ENCODE data around the gene NRIP3.

Gene NRIP3

DNA sequence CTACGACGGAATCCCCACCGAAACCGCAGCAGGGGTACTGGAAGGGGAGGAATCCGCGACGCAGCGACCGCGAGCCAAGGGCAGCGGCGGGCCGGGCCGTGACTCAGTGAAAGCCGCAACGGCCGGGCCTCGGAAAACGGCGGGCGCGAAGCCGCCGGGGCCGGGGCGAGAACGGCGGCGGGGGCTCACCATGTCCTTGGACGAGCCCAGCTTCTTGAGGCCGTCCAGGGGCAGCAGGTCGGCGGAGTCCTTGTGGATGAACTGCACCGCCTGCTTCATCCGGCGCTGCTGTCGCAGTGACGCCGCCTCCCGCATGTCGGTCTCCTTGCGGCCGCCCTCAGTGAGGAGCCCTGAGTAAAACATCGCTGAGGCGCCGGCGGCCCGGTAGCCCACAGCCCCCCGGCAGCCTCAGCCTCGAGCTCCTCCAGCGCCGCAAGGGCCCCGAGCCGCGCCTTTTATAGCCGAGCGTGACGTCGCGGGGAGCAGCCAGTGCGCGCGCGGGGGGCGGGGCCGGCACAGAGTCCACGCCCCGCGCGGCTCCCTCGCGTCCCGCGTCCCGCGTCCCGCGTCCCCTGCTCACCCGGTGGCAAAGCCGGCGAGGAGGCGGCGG lies at the start of gene NRIP3:
Gene NRIP3 (minus strand): TSS at position 429 of the 610 bp plus-strand sequence. CDS start 66 bp downstream, at position 363.
- DNase-seq (ENCODE audit: low read depth in 3 of 3) = peak; percentile 50 to 60 (median 59)

GRCh38 chr11:9052316-9052715 lies 48.5 kb upstream of the NRIP3 start:
- no peak for DNase-seq (ENCODE audit: low read depth in 3 of 3)

GRCh38 chr11:9049959-9050358 lies 46.2 kb upstream of the NRIP3 start:
- no peak for DNase-seq (ENCODE audit: low read depth in 3 of 3)

DNA sequence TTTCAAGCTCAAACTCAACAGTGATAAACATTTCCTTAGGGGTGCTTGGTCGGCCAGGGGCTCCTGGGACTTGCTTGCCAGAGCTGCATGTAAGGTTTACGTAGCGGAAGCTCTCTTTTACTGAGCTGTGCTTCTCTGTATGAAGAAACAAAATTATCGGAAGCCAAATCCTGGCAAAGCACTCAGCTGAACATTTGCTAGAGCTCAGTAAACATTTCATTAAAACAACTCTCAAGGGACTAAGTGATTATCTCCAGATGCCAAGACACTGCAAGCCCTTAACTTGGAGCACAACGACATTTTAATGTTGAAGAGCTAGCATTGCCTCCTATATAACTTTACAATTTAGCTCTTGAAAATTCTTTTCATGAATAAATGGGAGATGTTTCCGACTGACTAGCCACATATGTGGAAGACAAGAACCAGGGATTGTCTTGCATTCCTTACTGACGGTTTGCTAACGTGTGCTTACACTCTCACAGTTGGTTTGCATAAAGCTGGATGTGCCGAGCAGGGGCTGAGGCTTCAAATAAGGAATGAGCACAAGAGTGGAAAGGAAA lies 44.2 kb upstream of the NRIP3 start:
- DNase-seq (ENCODE audit: low read depth in 3 of 3) = no peak

GRCh38 chr11:9046481-9046880 lies 42.7 kb upstream of the NRIP3 start:
- no peak for DNase-seq (ENCODE audit: low read depth in 3 of 3)

- no peak for DNase-seq (ENCODE audit: low read depth in 3 of 3)
Observed at GRCh38 chr11:9042488-9042887, 38.7 kb upstream of the NRIP3 start.

GRCh38 chr11:9041747-9042146 lies 37.9 kb upstream of the NRIP3 start:
- no peak for DNase-seq (ENCODE audit: low read depth in 3 of 3)

GRCh38 chr11:9040410-9040809 lies 36.6 kb upstream of the NRIP3 start:
- no peak for DNase-seq (ENCODE audit: low read depth in 3 of 3)

DNA sequence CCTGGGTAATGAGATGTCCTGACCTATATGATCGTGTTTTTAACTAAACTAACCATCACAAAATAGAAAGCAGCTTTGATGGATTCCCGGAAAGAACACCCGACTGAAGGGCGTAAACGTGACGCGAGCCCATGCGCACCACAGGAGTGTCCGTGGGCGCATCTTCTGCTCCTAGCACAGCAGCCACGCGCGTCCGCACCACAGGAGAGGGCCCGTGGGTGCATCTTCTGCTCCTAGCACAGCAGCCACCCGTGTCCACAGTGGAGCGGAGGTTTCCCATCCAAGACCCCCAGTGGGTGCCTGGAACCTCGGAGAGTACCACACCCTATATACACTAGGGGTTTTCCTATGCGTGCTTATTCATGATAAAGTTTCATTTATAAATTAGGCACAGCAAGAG lies 36.1 kb upstream of the NRIP3 start:
- DNase-seq (ENCODE audit: low read depth in 3 of 3) = no peak

DNA sequence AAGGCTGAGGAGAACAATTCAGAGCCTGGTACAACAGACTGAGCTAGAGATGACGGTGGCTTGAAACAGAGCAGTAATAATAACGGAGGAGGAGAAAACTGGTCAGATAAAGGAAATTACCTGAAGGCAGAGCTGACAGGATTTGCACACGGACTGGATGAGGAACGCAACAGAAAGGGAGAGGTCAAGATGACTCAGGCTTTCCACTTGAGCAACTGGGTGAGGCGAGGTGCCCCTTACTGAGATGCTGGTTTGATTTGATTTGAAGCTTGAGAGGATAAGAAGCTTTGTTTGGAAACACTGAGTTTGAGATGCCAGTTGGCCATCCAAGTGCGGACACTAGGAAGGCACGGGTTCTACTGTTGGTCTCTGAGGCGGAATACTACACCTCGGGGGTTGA lies 35.4 kb upstream of the NRIP3 start:
- DNase-seq (ENCODE audit: low read depth in 3 of 3) = no peak

- DNase-seq (ENCODE audit: low read depth in 3 of 3) = no peak
Observed at GRCh38 chr11:9038541-9038940, 34.7 kb upstream of the NRIP3 start.

GRCh38 chr11:9037963-9038362 lies 34.2 kb upstream of the NRIP3 start:
- DNase-seq (ENCODE audit: low read depth in 3 of 3) = no peak

DNA sequence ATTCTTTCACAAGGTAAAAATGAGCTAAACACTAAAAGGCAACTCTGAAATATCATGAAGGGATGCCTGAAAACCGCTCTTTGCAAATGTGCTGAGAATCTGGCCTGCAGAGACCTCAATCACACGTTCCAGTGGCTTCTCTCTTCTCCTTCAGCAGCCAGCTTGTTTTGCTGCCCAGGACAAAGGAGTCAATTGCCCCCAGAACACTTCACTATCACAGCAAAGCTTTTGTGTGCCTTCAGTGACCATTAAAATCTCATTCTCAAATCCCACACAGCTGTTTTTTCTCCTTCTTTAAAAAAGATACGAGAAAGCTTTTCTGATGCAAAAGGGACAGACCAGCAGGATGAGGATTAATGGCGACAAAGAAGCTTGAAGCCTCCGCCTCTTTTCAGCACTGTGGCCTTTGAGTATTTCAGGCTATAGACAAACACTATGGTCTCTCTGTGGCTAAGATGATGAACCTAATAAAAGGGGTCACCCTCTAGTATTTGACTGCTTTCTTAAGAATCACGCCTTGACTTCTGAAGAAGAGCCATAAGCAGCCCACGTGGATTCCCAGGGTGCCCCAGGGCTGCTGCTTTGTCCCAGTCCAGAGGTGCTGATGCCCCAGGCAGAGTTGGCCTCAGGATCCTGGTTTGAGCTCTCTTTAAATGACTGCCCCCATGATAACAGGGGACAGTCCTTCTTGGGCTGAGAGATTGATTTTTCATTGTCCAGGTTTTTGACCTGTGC lies 33.4 kb upstream of the NRIP3 start:
- DNase-seq (ENCODE audit: low read depth in 3 of 3) = no peak

GRCh38 chr11:9030601-9031000 lies 26.8 kb upstream of the NRIP3 start:
- DNase-seq (ENCODE audit: low read depth in 3 of 3) = no peak

DNA sequence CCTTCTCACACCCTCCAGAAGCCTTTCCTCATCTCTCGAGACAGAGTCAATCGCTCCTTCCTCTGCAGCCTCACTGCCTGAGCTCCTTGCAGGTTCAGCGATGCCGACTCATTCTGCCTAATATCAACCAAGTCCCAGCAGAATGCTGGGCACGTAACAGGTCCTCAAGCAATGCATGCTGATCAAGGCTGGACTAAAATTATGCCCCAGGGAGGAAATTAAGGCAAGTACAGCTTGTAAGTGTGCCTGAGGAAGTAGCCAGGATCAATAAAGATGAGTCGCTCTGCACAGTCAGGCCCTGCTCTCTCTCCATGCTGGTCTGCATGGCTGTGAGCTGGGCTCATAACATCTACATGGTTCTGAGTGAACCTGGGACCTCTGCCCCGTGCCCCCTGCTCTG lies 25.6 kb upstream of the NRIP3 start:
- no peak for DNase-seq (ENCODE audit: low read depth in 3 of 3)

DNA sequence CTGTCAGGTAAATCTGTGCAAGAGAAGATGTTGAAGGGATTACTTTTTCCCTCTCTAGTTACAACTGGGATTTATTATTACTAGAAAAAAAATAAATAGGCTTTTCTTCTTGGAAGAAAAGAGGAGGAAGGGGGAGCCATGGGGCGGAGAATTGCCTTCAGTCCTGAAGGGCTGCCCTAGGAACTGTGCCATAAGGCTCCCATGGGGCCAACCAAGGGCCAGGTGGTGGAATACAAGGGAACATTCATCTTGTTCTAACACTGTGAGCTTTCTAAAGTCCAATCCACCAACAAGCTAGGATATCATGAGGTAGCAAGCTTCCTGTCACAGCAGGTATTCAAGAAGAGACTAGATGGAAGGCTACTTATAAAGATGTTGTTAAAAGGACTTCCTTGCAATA lies 24.8 kb upstream of the NRIP3 start:
- DNase-seq (ENCODE audit: low read depth in 3 of 3) = no peak

DNA sequence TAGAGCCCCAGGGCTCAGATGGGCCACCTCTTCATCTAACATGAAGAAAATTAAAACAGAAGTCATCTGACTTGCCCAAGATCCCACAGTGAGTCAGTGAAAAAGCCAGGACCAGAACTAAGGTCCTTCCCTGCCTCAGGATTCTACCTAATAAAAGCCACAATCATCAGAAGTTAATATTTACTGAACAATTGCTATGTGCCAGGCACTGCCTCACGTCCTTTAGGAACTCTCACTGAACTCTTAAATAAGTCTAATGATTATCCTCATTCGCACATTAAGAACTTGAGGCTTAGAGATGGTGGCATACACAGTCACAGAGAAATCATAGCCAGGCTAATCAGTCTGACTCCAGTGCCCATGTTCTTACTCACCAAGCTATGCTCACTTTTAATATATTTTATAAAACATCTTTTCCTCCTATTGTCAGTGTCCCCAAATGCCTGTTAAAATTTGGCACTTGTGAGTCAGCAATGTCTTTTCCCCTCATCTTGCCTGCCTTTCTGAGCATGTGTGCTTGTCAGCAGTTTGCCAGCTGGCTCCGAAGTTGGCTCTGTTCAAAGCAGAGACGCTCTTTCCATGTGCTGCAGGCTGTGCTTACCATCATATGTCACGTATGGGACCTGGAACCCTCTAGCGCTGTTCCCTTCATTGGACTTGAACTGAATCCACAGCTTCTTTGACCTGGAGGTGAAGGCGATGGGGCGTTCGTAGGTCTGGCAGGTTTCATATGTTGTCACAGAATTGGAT lies 21.5 kb upstream of the NRIP3 start:
- no peak for DNase-seq (ENCODE audit: low read depth in 3 of 3)

DNA sequence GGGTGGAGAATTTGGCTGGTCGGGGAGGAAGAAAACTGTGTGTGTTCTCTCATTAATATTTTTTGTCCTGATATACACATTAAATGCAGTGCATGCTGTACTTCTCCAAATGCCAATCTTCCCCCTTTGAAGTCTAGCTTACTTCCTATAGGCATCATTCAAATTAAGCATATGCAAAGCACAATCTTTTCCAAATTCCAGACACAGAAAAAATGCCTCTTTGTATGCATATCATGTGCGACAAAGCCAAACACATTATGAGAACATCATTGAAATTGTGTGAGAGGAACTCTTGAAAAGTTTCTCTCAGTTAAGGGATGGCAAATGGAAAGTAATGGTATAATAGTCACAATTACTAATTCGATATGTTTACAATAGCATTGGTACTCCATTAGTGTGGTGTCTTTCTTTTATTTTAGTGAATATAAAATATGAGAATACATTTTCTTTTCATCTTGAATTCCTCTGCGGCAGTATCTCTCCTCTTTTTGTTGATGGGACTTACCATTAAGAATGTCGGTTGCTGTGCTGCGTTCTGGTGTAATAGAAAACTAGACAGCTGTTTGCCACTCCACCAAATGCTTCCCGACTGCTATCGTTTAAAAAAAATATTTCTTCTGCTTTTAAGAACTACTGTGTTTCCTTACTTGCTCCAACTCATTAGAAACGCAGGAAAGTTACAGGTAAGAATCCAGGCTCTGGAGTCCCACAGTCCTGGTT lies 19.3 kb upstream of the NRIP3 start:
- no peak for DNase-seq (ENCODE audit: low read depth in 3 of 3)

- no peak for DNase-seq (ENCODE audit: low read depth in 3 of 3)
Observed at GRCh38 chr11:9020916-9021315, 17.1 kb upstream of the NRIP3 start.

- DNase-seq (ENCODE audit: low read depth in 3 of 3) = no peak
Observed at GRCh38 chr11:9019861-9020260, 16.1 kb upstream of the NRIP3 start.

DNA sequence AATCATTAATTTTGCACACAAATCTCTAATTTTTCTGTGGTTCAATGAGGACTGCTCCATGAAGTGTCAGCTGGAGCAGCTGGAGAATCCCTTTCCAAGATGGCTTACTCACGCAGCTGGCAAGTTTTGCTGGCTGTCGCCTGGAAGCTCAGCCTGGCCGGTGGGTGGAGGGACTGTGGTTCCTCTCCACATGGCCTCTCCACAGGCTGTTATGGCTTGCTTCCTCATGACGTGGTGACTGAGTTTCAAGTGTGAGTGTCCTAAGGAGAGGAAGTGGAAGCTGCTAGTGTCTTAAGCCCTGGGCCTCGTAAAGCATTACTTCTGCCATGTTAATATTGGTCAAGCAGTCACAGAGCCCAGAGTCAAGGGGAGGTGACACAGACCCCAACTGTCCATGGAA lies 14.0 kb upstream of the NRIP3 start:
- DNase-seq (ENCODE audit: low read depth in 3 of 3) = no peak
